Stomach (tissue), 9 donors: ENCODE data around the gene CDK3. TPM values are rescaled to one million over a fixed set of nuclear protein-coding genes. Genes with fewer than 3 reads are reported as not detected.

Experiments
- DNase-seq, 2 donors: peaks; one replicate each; pipeline versions ENCODE4 v3.0.0 to v3.0.0-alpha.2; 2013 to 2019
- H3K27ac ChIP-seq, 5 donors: fragments of 200-600 bp in 4 of 5; sonication (generic) in 4 of 5; one replicate each; pipeline ENCODE4 v1.5.1; 2013 to 2019; ENCODE audit warnings: mild to moderate bottlenecking in 1 of 5, moderate library complexity in 1 of 5
- H3K27me3 ChIP-seq, 3 donors: fragments of 200-600 bp; sonication (generic); one replicate each; pipeline ENCODE4 v1.5.1; 2017 to 2019; ENCODE audit warnings: mixed run types in 1 of 3
- H3K36me3 ChIP-seq, 4 donors: fragments of 200-600 bp; sonication (generic); 1 replicate in 3 of 4; 2 replicates in 1 of 4; pipeline ENCODE4 v1.5.1; 2016 to 2019
- H3K4me1 ChIP-seq, 4 donors: fragments of 200-600 bp; sonication (generic); one replicate each; pipeline ENCODE4 v1.5.1; 2016 to 2019
- H3K4me3 ChIP-seq, 4 donors: fragments of 200-600 bp; sonication (generic) in 3 of 4; one replicate each; pipeline ENCODE4 v1.5.1; 2016 to 2019; ENCODE audit warnings: mild to moderate bottlenecking in 1 of 4
- H3K9me3 ChIP-seq, 4 donors: fragments of 200-600 bp; sonication (generic); one replicate each; pipeline ENCODE4 v1.5.1; 2016 to 2019
- EP300 ChIP-seq: sonication (generic); formaldehyde crosslinking; IDR thresholded peaks from one replicate; pipeline ENCODE4 v1.6.1; 2017; ENCODE audit warnings: antibody characterized with exemption
- POLR2A ChIP-seq, 4 donors: fragments of 450-650 bp; IDR thresholded peaks; one replicate each; pipeline ENCODE4 v1.6.1; 2016; ENCODE audit warnings: antibody characterized with exemption in 4 of 4, control low read depth in 2 of 4, mild to moderate bottlenecking in 1 of 4, moderate library complexity in 1 of 4
- POLR2AphosphoS5 ChIP-seq, 3 donors: sonication (generic); formaldehyde crosslinking; IDR thresholded peaks; one replicate each; pipeline ENCODE4 v1.6.1; 2016; ENCODE audit warnings: antibody characterized with exemption in 3 of 3
- WGBS, 5 donors: extraction: QIAGEN DNeasy Blood & Tissue Kit in 3 of 5; methylation state at CpG; one replicate each; pipeline versions ENCODE4 v1.1.5 to v1.1.7; 2013 to 2018; 5-methylcytosine and 5-hydroxymethylcytosine counted together
- intact Hi-C: fragments of 100-400 bp; cut with DNase I; formaldehyde crosslinking; loops from one replicate; pipeline ENCODE4 v1.15.1; 2023; ENCODE audit warnings: low total_unique reads
- polyA plus RNA-seq, 3 donors: library from polyadenylated mRNA; stranded (reverse); fragments of 200-250 nt; gene quantifications; one replicate each; pipeline ENCODE4 v1.2.3, GENCODE V29; 2013
- total RNA-seq, 5 donors: library from RNA; depleted of rRNA; stranded (reverse); fragments of >200 nt; gene quantifications; one replicate each; pipeline versions ENCODE4 v1.1.0 to v1.2.3, GENCODE V29; 2014 to 2016
- TF ChIP-seq, protein P1 (sequence below), 7 experiments: fragments of 450-650 bp in 4 of 7; fragments of 200-600 bp in 3 of 7; sonication (generic) in 3 of 7; IDR thresholded peaks; one replicate each; pipeline ENCODE4 v1.5.1; 2016 to 2019; ENCODE audit warnings: antibody characterized with exemption in 7 of 7, control low read depth in 2 of 7, mild to moderate bottlenecking in 1 of 7
- donor health status: healthy with polysubstance abuse.
- donor health status: Bipolar disorder and iron deficiency.
- donor health status: healthy.

CDK3 gene
- total and polyA plus RNA-seq, 8 donors = 3.1 to 20.4 (median 8.2) TPM; not detected in 1

DNA sequence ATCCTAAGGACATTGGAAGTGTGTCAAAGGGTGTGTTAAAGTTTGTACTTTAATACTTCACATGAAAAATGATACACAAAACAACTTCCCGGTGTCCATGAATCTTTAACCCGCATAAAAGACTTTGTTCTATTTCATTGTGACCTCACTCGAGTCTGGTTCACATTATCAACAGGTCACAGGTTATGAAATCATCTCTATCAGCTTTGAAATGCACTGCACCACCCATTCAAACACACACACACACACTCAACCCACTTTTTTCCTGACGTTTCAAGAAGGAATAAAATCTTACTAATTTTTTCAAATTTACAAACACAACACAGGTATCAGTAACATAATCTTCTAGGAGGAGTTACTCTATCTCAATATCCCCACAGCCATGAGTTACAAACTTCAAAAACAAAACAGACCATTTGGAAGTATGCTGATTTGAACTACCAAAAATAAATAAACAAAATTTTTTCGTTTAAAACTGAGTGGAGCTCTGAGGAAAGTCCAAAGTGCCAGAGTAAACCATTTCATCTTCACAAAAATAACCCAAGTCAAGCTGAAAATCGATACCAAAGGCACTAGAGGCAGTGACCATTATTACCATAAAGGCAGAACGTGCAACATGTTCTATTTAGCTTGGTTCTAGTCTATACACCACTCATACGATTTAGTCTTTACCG lies 24.3 kb upstream of the CDK3 start:
- intact Hi-C loops = no loop called here
- WGBS, 5 donors = 30 to 40% (median 34%) methylated on average over 9 of the region's 9 CpGs
- H3K9me3 ChIP-seq = no peaks in the 10 kb centered on the region
- H3K36me3 ChIP-seq = peaks cover 3 to 26% (median 21%) of the 10 kb centered on the region in 4 donors
- H3K27me3 ChIP-seq = no peaks in the 10 kb centered on the region
- H3K4me3 ChIP-seq = peak overlapping the region in 2 of 4 donors; percentile 28 to 72
- TF ChIP-seq POLR2AphosphoS5 (IDR thresholded peaks at IDR 0.05) (peak in 1 of 3 donors; percentile 12), POLR2A (IDR thresholded peaks at IDR 0.05) (no peak), EP300 (no peak)
- TF ChIP-seq, protein P1, sequence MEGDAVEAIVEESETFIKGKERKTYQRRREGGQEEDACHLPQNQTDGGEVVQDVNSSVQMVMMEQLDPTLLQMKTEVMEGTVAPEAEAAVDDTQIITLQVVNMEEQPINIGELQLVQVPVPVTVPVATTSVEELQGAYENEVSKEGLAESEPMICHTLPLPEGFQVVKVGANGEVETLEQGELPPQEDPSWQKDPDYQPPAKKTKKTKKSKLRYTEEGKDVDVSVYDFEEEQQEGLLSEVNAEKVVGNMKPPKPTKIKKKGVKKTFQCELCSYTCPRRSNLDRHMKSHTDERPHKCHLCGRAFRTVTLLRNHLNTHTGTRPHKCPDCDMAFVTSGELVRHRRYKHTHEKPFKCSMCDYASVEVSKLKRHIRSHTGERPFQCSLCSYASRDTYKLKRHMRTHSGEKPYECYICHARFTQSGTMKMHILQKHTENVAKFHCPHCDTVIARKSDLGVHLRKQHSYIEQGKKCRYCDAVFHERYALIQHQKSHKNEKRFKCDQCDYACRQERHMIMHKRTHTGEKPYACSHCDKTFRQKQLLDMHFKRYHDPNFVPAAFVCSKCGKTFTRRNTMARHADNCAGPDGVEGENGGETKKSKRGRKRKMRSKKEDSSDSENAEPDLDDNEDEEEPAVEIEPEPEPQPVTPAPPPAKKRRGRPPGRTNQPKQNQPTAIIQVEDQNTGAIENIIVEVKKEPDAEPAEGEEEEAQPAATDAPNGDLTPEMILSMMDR (IDR thresholded peaks at IDR 0.05) = no peak
- peak overlapping the region in 4 of 5 donors; percentile 47 to 95 (median 52) for H3K27ac ChIP-seq
- DNase-seq = peak in 1 of 2 donors; percentile 58
- H3K4me1 ChIP-seq = peaks cover 18 to 81% (median 55%) of the 10 kb centered on the region in 4 donors

DNA sequence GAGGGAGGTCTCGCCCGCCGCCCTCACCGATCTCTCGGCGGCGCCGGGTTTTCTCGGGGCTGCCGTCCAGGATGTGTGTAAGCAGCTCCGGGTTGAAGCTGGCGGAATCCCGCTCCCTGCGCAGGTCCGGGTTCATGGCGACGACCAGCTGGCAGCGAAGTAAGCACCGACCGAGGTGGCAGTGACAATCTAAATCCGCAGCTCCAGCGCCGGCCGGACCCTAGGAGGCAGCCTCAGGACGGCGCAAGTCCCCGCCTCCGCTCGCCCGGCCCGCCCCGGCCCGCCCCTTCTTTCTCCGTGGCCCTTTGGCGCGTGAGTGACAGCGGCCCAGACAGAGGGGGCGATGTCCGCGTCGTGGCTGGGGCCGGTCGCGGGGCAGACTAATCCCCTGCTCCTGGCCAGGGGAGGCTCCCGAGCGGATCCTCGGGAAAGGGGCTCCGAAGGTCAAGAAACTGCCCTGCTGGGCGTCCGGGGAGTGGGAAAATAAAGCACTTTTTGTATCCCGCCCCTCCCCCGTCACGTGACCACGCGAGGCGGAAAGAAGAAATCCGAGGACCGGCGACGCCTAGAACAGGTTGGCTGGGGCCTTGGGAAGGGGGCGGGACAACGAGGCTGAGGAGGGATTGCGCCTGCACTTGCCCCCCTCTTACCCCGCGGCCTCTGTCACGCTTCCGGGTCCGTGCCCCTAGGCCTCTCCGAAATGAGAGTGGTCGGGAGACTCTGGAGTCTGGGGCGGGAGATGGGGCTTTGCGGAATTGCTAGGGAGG lies 21.5 kb upstream of the CDK3 start, which contains the start of the genes ACOX1 and TEN1:
TSS of gene ACOX1 (minus strand) at position 229 of the 767 bp plus-strand sequence. CDS start at position 136, 93 bp downstream.
TSS of gene TEN1 (plus strand) at position 303 of the 767 bp plus-strand sequence. CDS start 6,953 bp downstream, outside the sequence.
- DNase-seq = peak; percentile 97 to 99
- Histone ChIP-seq H3K27me3 (no peaks in the 10 kb centered on the region), H3K9me3 (no peaks in the 10 kb centered on the region), H3K4me1 (peaks cover 22 to 84% (median 66%) of the 10 kb centered on the region in 4 donors), H3K36me3 (peaks cover 0 to 4% (median 0%) of the 10 kb centered on the region in 4 donors), H3K27ac (peak within 1 kb of the TSS; percentile 95 to 99 (median 97)), H3K4me3 (peak within 1 kb of the TSS; percentile 72 to 86 (median 80))
- intact Hi-C loops = no loop called here
- WGBS, 5 donors = 0% methylated on average over 41 to 72 of the region's 72 CpGs
- TF ChIP-seq EP300 = no peak
- TF ChIP-seq POLR2AphosphoS5 (IDR thresholded peaks at IDR 0.05) = peak; percentile 85 to 97 (median 97)
- peak in 2 of 4 donors; percentile 73 to 84 for TF ChIP-seq POLR2A (IDR thresholded peaks at IDR 0.05)
- TF ChIP-seq, protein P1 (IDR thresholded peaks at IDR 0.05) = peak in 4 of 7 experiments; percentile 7 to 49 (median 26)

DNA sequence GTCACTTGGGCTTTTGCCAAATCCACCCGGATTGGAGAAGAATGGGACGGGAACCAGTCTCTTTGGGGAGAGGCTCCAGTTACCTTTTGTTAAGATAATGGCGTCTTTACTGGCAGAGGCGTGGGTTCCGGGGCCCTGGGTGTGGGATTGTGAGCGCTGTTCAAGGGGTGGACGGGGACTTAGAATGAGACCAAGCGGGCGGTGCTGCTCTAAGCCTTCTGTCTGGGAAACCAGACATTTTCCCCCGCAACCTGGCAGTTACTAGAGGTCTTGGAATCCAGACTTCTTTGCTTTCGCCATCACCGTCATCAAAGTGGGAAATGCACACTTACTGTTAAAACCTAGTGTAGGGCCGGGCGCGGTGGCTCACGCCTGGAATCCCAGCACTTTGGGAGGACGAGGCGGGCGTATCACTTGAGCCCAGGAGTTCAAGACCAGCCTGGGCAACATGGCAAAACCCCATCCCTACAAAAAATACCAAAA lies 20.9 kb upstream of the CDK3 start:
- Histone ChIP-seq H3K27me3 (no peaks in the 10 kb centered on the region), H3K4me1 (peaks cover 22 to 85% (median 63%) of the 10 kb centered on the region in 4 donors), H3K36me3 (no peaks in the 10 kb centered on the region), H3K27ac (peak overlapping the region; percentile 95 to 99 (median 97)), H3K4me3 (peak overlapping the region; percentile 72 to 86 (median 80)), H3K9me3 (no peaks in the 10 kb centered on the region)
- intact Hi-C loops = no loop called here
- 2 to 9% (median 3%) methylated on average over 18 to 19 of the region's 19 CpGs for WGBS, 5 donors
- DNase-seq = no peak
- no peak for TF ChIP-seq POLR2A (IDR thresholded peaks at IDR 0.05)

DNA sequence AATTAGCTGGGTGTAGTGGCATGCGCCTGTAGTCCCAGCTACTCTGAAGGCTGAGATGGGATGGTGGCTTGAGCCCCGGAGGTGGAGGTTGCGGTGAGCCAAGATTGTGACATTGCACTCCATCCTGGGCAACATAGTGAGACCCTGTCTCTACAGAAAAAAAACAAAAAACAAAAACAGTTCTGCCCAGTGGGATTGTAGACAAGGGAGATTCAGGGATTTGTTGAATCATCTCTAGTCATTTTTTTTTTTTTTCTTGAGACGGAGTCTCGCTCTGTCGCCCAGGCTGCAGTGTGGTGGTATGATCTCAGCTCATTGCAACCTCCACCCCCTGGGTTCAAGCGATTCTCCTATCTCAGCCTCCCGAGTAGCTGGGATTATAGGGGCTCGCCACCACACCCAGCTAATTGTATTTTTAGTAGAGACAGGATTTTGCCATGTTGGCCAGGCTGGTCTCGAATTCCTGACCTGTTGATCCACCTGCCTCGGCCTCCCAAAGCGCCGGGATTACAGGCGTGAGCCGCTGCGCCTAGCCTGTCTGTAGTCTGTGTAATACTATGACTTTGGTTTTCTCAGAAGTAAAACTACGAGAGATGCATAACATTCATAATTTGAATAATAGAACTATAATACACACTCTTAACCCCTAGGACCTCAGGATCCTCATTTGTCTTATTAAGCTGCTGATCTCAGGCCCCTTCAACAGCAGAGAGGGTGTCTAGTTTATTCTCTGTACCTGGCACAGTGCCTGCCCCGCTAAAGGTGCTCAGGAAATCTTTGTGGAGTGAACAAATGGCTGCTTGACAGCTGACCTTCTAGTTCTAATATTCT lies 20.3 kb upstream of the CDK3 start:
- Histone ChIP-seq H3K36me3 (no peaks in the 10 kb centered on the region), H3K9me3 (no peaks in the 10 kb centered on the region), H3K4me1 (peaks cover 22 to 81% (median 59%) of the 10 kb centered on the region in 4 donors), H3K27ac (peak overlapping the region; percentile 95 to 99 (median 97)), H3K27me3 (no peaks in the 10 kb centered on the region), H3K4me3 (peak overlapping the region; percentile 72 to 86 (median 80))
- DNase-seq = no peak
- 76 to 83% (median 80%) methylated on average over 18 of the region's 18 CpGs for whole genome bisulfite sequencing, 5 donors
- intact Hi-C loops = no loop called here
- TF ChIP-seq, protein P1 (IDR thresholded peaks at IDR 0.05) = no peak
- TF ChIP-seq POLR2A (IDR thresholded peaks at IDR 0.05) = no peak
- no peak for TF ChIP-seq POLR2AphosphoS5 (IDR thresholded peaks at IDR 0.05)
- TF ChIP-seq EP300 = no peak
